Ovary (tissue), 9 donors: ENCODE results near the gene CD40. TPM values are rescaled to one million over a fixed set of nuclear protein-coding genes. Genes with fewer than 3 reads are reported as not detected.

ENCODE experiments used
- DNase-seq, 5 donors: peaks; one replicate each; pipeline ENCODE4 v3.0.0-alpha.2; 2019 to 2020
- H3K27ac ChIP-seq, 2 donors: fragments of 200-600 bp; one replicate each; pipeline versions ENCODE4 v1.5.1 to v1.8.0; 2019 to 2022
- H3K27me3 ChIP-seq: fragments of 200-600 bp; one replicate; pipeline ENCODE4 v1.8.0; 2022
- H3K36me3 ChIP-seq: fragments of 200-600 bp; sonication (generic); one replicate; pipeline ENCODE4 v1.5.1; 2019
- H3K4me1 ChIP-seq: one replicate; pipeline ENCODE4 v1.8.1; 2013; ENCODE audit warnings: mild to moderate bottlenecking, moderate library complexity; ENCODE audit not compliant: insufficient read depth
- H3K4me3 ChIP-seq: fragments of 200-600 bp; sonication (generic); one replicate; pipeline ENCODE4 v1.5.1; 2017
- H3K9me3 ChIP-seq, 2 donors: fragments of 200-600 bp in 1 of 2; sonication (generic) in 1 of 2; one replicate each; pipeline versions ENCODE4 v1.5.1 to v1.8.1; 2013 to 2019; ENCODE audit warnings: mild to moderate bottlenecking in 1 of 2, moderate library complexity in 1 of 2
- EP300 ChIP-seq: sonication (generic); formaldehyde crosslinking; IDR thresholded peaks from one replicate; pipeline ENCODE4 v1.6.1; 2017; ENCODE audit warnings: antibody characterized with exemption
- POLR2A ChIP-seq: fragments of 450-650 bp; IDR thresholded peaks from one replicate; pipeline ENCODE4 v1.6.1; 2017; ENCODE audit warnings: antibody characterized with exemption, mild to moderate bottlenecking, moderate library complexity
- WGBS, 3 donors: extraction: QIAGEN DNeasy Blood & Tissue Kit in 1 of 3; methylation state at CpG; one replicate each; pipeline versions ENCODE4 v1.1.5 to v1.1.7; 2013 to 2017; 5-methylcytosine and 5-hydroxymethylcytosine counted together
- intact Hi-C, 4 donors: fragments of 100-400 bp; cut with DNase I; formaldehyde crosslinking; loops; one replicate each; pipeline versions ENCODE4 v1.11.0 to v1.15.1; 2022 to 2023
- polyA plus RNA-seq, 2 donors: library from polyadenylated mRNA; stranded (reverse); fragments of 200-250 nt in 1 of 2; fragments of 350-450 nt in 1 of 2; fragmentation: Illumina TruSeq in 1 of 2; extraction: RNeasy Lipid Tissue Mini Kit (QIAGEN cat#74804) in 1 of 2; gene quantifications; one replicate each; pipeline ENCODE4 v1.2.3, GENCODE V29; 2013 to 2014
- total RNA-seq, 7 donors: library from RNA; depleted of rRNA in 2 of 7; stranded (reverse); fragments of >200 nt in 2 of 7; fragmentation: NEBNext Ultra II Directional in 3 of 7; extraction: Animal tissue kit (Norgen Biotek cat#: 25700) in 3 of 7; gene quantifications; one replicate each; pipeline versions ENCODE4 v1.1.0 to v1.2.4, GENCODE V29; 2016 to 2023
- TF ChIP-seq, protein P1 (sequence below), 3 donors: fragments of 450-650 bp in 2 of 3; fragments of 200-600 bp in 1 of 3; IDR thresholded peaks; one replicate each; pipeline versions ENCODE4 v1.5.1 to v1.8.0; 2016 to 2022; ENCODE audit warnings: antibody characterized with exemption in 3 of 3, mild to moderate bottlenecking in 1 of 3
- donor health status: DM: no; HTN: no; CAD: no; lungs with moderate emphysema.
- donor health status: DM: no; HTN: no; CAD: no.
- donor health status: Bipolar disorder and iron deficiency.
- donor health status: DM: yes; HTN: yes; CAD: no.
- donor health status: DM: no; HTN: no; CAD: no.
- donor health status: DM: yes; HTN: yes; CAD: no.

CD40 gene
- total and polyA plus RNA-seq, 9 donors = 14.4 to 35.7 (median 21.6) TPM

DNA sequence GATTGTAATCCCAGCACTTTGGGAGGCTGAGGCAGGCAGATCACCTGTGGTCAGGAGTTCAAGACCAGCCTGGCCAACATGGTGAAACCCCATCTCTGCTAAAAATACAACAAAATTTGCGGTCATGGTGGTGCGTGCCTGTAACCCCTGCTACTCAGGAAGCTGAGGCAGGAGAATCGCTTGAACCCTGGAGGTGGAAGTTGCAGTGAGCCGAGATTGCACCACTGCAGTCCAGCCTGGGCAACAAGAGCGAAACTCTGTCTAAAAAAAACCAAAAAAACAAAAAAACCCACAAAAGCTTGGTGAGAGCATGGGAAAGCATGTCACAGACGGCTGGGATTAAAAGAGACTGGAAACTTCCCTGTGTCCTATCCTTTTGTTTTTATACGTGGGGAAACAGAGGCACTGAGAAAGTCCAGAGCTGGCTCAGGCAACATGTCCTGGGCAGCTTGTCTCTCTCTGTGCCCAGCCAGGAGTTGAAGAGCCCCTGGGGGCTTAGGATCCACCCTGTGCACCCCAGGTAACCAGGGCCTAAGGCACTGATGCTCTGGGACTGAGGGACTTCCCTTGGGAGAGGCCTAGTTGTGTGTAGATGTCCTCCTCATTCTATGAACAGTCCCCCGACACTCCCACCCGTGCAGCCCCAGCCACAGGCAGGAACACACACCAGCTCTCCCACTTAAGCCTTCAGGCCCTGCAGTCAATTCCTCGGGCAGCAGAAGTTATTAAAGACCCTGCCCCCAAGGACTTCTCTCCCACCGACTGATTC lies 16.0 kb downstream of the CD40 start:
- H3K4me3 ChIP-seq = no peak overlapping the region
- intact Hi-C loops = loop anchor here in 3 of 4 donors (5.0 to 10.0 kb wide), 3 partner anchors 171 to 213 kb away; partner anchors contain the start of gene CDH22 (in 2 of the 3)
- DNase-seq = no peak
- H3K27ac ChIP-seq = no peak overlapping the region
- H3K27me3 ChIP-seq = no peaks in the 10 kb centered on the region
- H3K4me1 ChIP-seq = peaks cover 5% of the 10 kb centered on the region
- TF ChIP-seq POLR2A (no peak), EP300 (no peak)
- TF ChIP-seq, protein P1, sequence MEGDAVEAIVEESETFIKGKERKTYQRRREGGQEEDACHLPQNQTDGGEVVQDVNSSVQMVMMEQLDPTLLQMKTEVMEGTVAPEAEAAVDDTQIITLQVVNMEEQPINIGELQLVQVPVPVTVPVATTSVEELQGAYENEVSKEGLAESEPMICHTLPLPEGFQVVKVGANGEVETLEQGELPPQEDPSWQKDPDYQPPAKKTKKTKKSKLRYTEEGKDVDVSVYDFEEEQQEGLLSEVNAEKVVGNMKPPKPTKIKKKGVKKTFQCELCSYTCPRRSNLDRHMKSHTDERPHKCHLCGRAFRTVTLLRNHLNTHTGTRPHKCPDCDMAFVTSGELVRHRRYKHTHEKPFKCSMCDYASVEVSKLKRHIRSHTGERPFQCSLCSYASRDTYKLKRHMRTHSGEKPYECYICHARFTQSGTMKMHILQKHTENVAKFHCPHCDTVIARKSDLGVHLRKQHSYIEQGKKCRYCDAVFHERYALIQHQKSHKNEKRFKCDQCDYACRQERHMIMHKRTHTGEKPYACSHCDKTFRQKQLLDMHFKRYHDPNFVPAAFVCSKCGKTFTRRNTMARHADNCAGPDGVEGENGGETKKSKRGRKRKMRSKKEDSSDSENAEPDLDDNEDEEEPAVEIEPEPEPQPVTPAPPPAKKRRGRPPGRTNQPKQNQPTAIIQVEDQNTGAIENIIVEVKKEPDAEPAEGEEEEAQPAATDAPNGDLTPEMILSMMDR (IDR thresholded peaks at IDR 0.05) = no peak
- whole genome bisulfite sequencing, 3 donors = 67 to 71% (median 70%) methylated on average over 11 of the region's 11 CpGs
- H3K36me3 ChIP-seq = no peaks in the 10 kb centered on the region
- no peaks in the 10 kb centered on the region for H3K9me3 ChIP-seq

DNA sequence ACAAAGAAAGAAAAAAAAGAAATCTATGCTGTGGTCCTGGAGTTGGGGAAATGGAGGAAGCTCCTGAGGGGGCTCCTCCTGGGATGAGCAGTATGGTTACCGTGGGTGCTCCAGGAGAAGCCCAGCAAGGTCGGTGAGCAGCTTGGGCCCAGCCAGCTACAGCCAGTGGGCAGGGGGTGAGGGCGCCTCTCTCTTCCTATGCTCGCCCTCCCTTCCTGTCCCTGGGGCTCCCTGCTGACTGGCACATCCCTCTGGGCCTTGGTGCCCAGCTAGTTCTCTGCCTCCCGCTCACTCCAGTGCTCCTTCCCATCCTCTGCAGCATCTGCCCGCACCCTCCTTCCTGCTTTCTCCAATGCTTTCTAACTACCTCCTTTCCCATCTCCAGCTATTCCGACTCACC lies 16.6 kb downstream of the CD40 start:
- H3K4me3 ChIP-seq = no peak overlapping the region
- no peak for DNase-seq
- intact Hi-C loops = loop anchor here in 3 of 4 donors (5.0 to 10.0 kb wide), 3 partner anchors 170 to 213 kb away; partner anchors contain the start of gene CDH22 (in 2 of the 3)
- no peaks in the 10 kb centered on the region for H3K36me3 ChIP-seq
- no peak overlapping the region for H3K27ac ChIP-seq
- TF ChIP-seq EP300 = no peak
- no peak for TF ChIP-seq POLR2A
- TF ChIP-seq, protein P1 (IDR thresholded peaks at IDR 0.05) = no peak
- H3K9me3 ChIP-seq = no peaks in the 10 kb centered on the region
- peaks cover 5% of the 10 kb centered on the region for H3K4me1 ChIP-seq
- H3K27me3 ChIP-seq = no peaks in the 10 kb centered on the region
- WGBS, 3 donors = 78 to 82% (median 80%) methylated on average over 7 of the region's 7 CpGs

DNA sequence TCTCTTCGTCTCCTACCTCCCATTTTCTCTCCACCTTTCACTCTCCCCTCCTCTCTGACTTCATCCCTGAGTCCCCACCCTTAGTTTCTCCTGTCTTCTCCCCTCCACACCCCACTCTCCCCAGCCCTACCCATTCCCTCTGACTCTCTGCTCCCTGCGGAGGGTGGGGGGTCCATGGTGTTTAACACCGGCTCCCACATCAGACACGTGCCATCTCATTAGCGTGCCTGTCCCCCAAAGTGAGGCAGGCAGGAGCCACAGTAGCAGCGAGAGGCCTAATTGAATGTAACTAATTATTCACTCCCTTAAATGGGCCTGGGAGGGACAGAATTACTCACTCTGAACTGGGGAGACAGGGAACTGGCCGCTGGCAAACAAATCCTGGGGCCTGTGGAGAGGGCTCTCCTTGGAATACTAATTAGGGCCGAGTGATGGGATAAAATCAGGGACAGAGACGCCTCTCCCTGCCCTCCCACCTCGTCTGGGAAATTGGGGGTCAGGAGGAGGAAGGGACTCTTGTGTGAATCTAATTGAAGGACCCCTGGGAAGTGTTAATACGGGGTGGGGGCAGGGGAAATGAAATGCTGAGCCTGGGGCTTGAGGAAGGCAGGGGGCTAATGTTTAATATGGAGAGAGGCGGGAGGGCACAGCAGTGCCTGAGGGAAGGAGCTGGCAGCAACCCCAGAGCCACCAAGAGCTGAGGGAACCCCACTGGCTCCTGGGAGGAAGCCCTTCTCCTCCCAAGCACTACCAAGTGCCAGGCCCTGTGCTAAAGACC lies 17.9 kb downstream of the CD40 start:
- H3K4me3 ChIP-seq = no peak overlapping the region
- DNase-seq = no peak
- intact Hi-C loops = loop anchor here in 2 of 4 donors (5.0 to 10.0 kb wide), 2 partner anchors 169 to 211 kb away; partner anchors contain the start of gene CDH22 (in 1 of the 2)
- H3K9me3 ChIP-seq = no peaks in the 10 kb centered on the region
- TF ChIP-seq, protein P1 (IDR thresholded peaks at IDR 0.05) = no peak
- TF ChIP-seq POLR2A (no peak), EP300 (no peak)
- peaks cover 3% of the 10 kb centered on the region for H3K4me1 ChIP-seq
- H3K36me3 ChIP-seq = no peaks in the 10 kb centered on the region
- H3K27me3 ChIP-seq = no peaks in the 10 kb centered on the region
- 52 to 65% (median 56%) methylated on average over 12 of the region's 12 CpGs for WGBS, 3 donors
- no peak overlapping the region for H3K27ac ChIP-seq

DNA sequence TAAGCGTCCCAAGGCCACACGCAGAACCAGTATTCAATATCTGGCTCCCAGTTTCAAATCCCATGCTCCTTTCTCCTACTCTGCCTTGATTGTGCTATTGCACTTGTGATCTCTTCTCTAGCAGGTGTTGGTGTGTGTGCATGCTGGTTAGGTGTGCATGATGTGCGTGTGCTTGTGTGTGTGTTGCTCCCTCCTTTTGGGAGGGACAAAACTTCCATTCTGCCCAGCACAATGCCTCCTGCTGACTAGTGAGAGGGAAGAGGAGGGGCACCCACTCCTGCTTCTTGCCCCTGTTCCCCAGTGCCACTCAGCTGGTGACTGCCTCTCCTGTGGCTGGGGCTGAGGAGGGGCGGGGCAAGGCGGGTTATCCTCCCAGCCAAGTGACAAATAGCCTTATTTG lies 19.7 kb downstream of the CD40 start:
- Histone ChIP-seq H3K4me3 (no peak overlapping the region), H3K27me3 (no peaks in the 10 kb centered on the region), H3K36me3 (no peaks in the 10 kb centered on the region), H3K4me1 (peaks cover 2% of the 10 kb centered on the region), H3K27ac (no peak overlapping the region), H3K9me3 (no peaks in the 10 kb centered on the region)
- intact Hi-C loops = loop anchor here in 2 of 4 donors (5.0 to 10.0 kb wide), 2 partner anchors 167 to 209 kb away; partner anchors contain the start of gene CDH22 (in 1 of the 2)
- no peak for DNase-seq
- TF ChIP-seq EP300 = no peak
- no peak for TF ChIP-seq POLR2A
- TF ChIP-seq, protein P1 (IDR thresholded peaks at IDR 0.05) = no peak
- WGBS, 3 donors = 79 to 82% (median 81%) methylated on average over 5 of the region's 5 CpGs
